Mucosa of stomach (tissue), 1 donor: ENCODE results near the gene TMEM87A.

Experiments used
- H3K27me3 ChIP-seq: one replicate; pipeline ENCODE4 v1.7.0; 2013; ENCODE audit warnings: mild to moderate bottlenecking, low read length; ENCODE audit not compliant: control insufficient read depth, insufficient read depth
- H3K36me3 ChIP-seq: one replicate; pipeline ENCODE4 v1.7.0; 2013; ENCODE audit warnings: low read length; ENCODE audit not compliant: control insufficient read depth, insufficient read depth
- H3K4me1 ChIP-seq: one replicate; pipeline ENCODE4 v1.7.0; 2013; ENCODE audit warnings: mild to moderate bottlenecking, low read length; ENCODE audit not compliant: control insufficient read depth, insufficient read depth
- H3K4me3 ChIP-seq: one replicate; pipeline ENCODE4 v1.7.0; 2013; ENCODE audit warnings: low read length
- H3K9ac ChIP-seq: one replicate; pipeline ENCODE4 v1.7.0; 2013; ENCODE audit warnings: mild to moderate bottlenecking, low read length, moderate library complexity
- H3K9me3 ChIP-seq: one replicate; pipeline ENCODE4 v1.7.0; 2013; ENCODE audit warnings: mild to moderate bottlenecking, low read length, moderate library complexity; ENCODE audit not compliant: control insufficient read depth
- donor health status: Pancreatic carcinoma.

TMEM87A gene

DNA sequence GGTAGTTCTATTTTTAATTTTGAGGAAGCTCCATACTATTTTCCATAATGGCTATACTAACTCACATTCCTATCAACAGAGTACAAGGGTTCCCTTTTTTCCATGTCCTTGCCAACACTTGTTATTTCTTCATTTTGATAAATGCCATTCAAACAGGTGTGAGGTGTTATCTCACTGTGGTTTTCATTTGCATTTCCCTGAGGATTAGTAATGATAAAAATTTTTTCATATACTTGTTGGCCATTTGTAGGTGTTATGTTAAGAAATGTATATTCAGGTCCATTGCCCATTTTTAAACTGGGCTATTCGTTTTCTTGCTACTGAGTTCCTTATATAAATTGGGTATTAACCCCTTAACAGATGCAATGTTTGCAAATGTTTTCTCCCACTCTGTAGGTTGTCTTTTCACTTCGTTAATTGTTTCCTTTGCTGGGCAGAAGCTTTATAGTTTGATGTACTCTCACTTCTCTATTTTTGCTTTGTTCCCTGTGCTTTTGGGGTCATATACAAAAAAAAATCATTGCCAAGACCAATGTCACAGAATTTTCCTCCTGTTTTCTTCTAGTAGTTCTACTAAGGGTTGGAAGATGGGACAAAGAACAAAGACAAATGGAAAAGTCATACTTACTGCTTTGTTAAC is 54.2 kb downstream of the TMEM87A start:
- H3K27me3 ChIP-seq, result no peaks in the 10 kb centered on the region
- H3K9me3 ChIP-seq, result no peaks in the 10 kb centered on the region
- H3K4me3 ChIP-seq, result no peak overlapping the region
- H3K9ac ChIP-seq, result no peak overlapping the region
- H3K36me3 ChIP-seq, result peaks cover 4% of the 10 kb centered on the region
- H3K4me1 ChIP-seq, result no peaks in the 10 kb centered on the region

DNA sequence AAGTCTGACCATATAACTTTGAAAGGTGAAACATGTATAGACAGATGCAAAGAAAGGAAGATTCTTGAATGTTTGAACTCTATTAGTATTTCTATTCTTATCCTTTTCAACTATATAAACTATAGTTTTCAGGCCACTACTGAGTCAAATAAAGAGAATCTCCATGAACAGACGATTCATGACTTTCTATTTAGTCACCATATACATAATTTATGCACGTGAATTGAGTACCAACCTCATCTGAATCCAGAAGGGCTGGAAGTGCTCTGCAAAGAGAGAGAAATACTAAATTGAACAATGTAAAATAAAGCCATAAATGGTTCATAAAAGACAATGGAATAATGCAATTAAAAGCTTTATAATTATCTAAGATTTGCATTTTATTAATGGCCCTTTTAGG is 55.7 kb downstream of the TMEM87A start:
- no peaks in the 10 kb centered on the region for H3K27me3 ChIP-seq
- no peak overlapping the region for H3K4me3 ChIP-seq
- H3K9me3 ChIP-seq, result no peaks in the 10 kb centered on the region
- H3K36me3 ChIP-seq, result peaks cover 10% of the 10 kb centered on the region
- H3K4me1 ChIP-seq, result no peaks in the 10 kb centered on the region
- no peak overlapping the region for H3K9ac ChIP-seq

DNA sequence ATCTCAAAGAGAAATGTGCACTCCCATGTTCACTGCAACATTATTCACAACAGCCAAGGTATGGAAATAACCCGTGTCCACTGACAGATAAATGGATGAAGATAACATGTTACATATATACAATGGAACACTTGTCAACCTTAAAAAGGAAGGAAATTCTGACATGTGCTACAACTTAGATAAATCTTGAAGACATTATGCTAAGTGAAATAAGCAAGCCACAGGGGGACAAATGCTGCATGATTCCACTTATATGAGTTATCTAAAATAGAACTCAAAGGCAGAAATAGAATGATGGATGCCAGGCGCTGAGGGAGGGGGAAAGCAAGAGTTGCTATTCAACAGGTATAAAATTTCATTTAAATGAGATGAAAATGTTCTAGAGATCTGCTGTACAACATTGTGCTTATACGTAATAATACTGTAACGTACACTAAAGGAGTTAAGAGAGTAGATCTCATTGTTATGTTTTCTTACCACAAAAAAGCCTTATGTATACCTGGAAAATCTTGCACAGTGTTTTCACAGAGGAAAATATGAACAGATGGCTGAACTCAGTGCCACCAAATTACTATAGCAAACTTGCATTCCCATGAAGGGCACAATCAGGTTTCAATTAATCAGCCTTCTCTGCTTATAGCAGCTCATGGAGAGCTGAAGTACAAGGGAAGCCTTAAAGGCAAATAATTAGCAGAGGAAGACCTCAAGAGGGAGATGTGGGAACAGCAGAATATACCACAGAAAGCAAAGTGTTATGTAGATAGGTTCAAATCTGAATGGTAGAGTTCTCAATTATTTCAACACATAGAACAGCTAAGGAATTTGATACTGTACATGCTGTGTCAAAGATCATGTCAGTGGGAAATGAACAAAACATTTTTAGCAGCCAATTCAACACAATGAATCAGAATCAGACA is 57.1 kb downstream of the TMEM87A start:
- Histone ChIP-seq H3K9ac (no peak overlapping the region), H3K36me3 (peaks cover 10% of the 10 kb centered on the region), H3K4me3 (no peak overlapping the region)

DNA sequence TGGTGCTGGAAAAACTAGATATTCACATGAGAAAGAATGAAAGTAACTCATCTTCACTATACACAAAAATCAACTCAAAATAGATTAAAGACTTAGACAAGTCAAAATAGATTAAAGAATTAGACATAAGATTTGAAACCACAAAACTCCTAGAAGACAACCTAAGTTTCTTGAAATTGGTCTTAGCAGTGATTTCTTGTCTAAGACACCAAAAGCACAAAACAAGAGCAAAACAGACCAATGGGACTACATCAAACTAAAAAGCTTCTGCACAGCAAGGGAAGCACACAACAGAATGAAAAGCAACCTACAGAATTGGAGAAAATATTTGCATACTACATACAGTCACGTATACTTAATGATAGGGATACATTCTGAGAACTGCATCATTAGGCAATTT is 58.6 kb downstream of the TMEM87A start:
- no peaks in the 10 kb centered on the region for H3K27me3 ChIP-seq
- no peak overlapping the region for H3K9ac ChIP-seq
- no peak overlapping the region for H3K4me3 ChIP-seq
- H3K9me3 ChIP-seq, result no peaks in the 10 kb centered on the region
- H3K36me3 ChIP-seq, result peaks cover 10% of the 10 kb centered on the region
- no peaks in the 10 kb centered on the region for H3K4me1 ChIP-seq

More for the DNA sequence above, 57.1 kb downstream of the TMEM87A start:
- Histone ChIP-seq H3K27me3 (no peaks in the 10 kb centered on the region), H3K9me3 (no peaks in the 10 kb centered on the region), H3K4me1 (no peaks in the 10 kb centered on the region)

DNA sequence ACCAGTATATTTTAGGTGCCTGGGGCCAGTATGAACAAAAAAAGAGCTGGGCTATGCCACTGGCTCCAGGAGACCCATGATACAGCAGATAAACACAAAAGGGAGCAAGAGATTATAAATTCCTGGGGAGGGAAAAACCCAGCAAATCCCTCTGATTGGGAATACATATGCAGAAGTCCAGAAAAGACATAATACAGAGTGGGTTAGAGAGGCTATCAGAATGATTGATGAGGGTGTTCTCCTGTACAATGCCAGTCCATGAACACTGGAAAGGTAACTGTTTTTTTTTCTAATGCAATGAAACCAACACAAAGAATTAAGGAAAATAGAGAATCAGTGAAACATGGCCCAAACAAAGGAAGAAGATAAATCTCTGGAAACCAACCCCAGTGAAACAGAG is 59.7 kb downstream of the TMEM87A start:
- Histone ChIP-seq H3K36me3 (peaks cover 6% of the 10 kb centered on the region), H3K27me3 (no peaks in the 10 kb centered on the region), H3K9ac (no peak overlapping the region), H3K4me1 (no peaks in the 10 kb centered on the region), H3K4me3 (no peak overlapping the region), H3K9me3 (no peaks in the 10 kb centered on the region)

DNA sequence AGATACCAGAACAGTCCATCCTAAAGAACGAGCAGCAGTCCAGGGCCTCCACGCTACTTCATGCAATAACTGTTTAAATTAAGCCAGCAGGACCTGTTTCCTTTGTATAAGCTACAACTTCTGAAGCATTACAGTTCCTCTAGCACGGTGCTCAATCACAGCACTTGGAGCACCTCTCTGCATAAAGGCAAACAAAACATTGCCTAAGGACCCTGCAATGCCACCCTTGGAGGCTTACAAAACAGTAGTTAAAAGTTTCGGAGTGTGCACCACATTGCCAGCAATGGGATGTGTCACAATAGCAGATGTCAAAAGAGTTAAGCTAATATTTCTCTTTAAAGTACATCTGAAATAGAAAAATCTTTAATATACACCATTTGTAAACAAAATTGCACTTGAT is 62.5 kb downstream of the TMEM87A start:
- Histone ChIP-seq H3K4me1 (no peaks in the 10 kb centered on the region), H3K4me3 (no peak overlapping the region), H3K9me3 (no peaks in the 10 kb centered on the region), H3K9ac (no peak overlapping the region), H3K27me3 (no peaks in the 10 kb centered on the region), H3K36me3 (peaks cover 5% of the 10 kb centered on the region)

DNA sequence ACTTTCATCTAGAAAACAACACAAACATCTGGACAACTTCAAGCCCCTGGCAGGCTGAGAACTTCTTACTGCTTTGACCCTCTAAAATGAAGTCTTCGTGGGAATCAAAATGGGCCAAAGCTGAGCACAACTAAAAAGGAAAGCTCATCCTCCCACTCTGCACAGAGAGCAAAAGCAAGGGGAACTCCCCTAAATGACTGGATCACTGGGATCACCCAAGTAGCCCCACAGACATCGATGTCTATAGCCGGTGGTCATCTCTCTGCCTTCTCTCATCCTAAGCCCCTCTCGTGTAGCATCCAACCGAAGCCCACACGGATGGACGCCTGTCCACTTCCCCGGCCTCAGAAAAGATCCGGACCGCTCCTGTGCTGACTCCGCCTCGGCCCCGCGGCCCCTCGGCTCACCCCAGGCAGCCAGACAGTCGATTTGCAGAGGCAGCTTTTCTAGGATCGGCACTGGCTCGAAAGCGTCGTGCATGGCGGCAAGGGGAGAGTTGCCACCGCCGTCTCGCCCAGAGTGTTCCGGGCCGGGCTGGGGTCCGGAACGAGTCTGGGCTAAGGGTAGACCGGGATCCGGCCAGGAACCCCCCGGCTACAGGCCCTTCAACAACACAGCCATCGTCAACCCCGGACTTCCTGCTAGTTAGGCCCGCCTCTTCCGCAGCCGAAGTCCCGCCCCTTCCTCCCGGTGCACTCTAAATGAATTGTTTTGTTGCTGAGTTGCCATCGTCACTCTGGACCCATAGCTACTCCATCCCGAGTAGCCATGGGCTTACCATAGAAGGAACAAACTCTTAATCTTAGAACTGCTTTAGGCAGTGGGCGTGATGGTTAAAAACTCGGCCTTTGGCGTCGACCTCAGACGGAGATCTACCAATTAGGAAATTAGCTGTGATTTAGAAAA is 65.3 kb downstream of the TMEM87A start, which contains the start of gene VPS39:
TSS of gene VPS39 (minus strand) at position 631 of the 906 bp plus-strand sequence. CDS start at position 480, 151 bp downstream.
- H3K27me3 ChIP-seq, result no peaks in the 10 kb centered on the region
- no peaks in the 10 kb centered on the region for H3K4me1 ChIP-seq
- H3K9me3 ChIP-seq, result no peaks in the 10 kb centered on the region
- H3K36me3 ChIP-seq, result peaks cover 2% of the 10 kb centered on the region
- H3K9ac ChIP-seq, result peak within 1 kb of the TSS; percentile 98
- H3K4me3 ChIP-seq, result peak within 1 kb of the TSS; percentile 98

DNA sequence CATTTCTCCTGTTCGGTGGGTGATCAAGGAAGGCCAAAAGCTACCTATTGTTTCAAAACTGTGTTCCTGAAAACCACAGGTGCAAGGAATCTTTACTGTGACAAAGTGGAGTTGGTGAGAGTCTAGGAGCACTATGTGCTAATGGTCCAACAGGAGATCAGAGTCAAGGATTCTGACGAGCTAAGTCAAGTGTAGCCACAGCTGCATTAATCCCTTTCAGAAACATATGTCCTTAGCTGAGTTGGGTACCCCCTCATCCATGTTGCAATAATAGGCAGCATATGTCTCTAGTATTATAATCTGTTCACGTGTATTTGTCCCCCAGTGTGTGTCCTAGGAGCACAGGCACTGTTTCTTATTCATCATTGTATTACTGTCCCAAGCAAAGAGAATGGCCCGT is 66.8 kb downstream of the TMEM87A start:
- no peak overlapping the region for H3K4me3 ChIP-seq
- H3K9me3 ChIP-seq, result no peaks in the 10 kb centered on the region
- no peaks in the 10 kb centered on the region for H3K4me1 ChIP-seq
- no peaks in the 10 kb centered on the region for H3K27me3 ChIP-seq
- H3K9ac ChIP-seq, result no peak overlapping the region
- H3K36me3 ChIP-seq, result no peaks in the 10 kb centered on the region

DNA sequence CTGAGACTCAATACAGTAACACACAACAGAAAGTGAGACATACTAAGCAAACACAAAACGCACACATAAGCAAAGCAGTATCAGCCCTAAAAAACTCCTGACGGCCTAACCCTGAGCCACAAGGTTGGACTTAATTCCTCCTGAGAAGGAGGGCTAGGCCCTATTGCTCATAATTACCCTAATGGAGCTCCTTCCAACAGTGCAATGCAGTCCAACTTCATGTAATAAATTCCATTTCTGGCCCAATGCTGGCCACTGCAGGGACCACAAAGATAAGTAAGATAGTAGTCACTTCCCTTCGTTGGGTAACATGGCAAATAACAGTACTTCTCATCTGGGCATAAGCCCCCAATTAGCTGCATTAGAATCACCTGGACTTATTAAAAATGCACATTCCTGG is 69.3 kb downstream of the TMEM87A start:
- no peaks in the 10 kb centered on the region for H3K4me1 ChIP-seq
- H3K4me3 ChIP-seq, result no peak overlapping the region
- H3K9me3 ChIP-seq, result no peaks in the 10 kb centered on the region
- no peaks in the 10 kb centered on the region for H3K36me3 ChIP-seq
- H3K9ac ChIP-seq, result no peak overlapping the region
- H3K27me3 ChIP-seq, result no peaks in the 10 kb centered on the region

DNA sequence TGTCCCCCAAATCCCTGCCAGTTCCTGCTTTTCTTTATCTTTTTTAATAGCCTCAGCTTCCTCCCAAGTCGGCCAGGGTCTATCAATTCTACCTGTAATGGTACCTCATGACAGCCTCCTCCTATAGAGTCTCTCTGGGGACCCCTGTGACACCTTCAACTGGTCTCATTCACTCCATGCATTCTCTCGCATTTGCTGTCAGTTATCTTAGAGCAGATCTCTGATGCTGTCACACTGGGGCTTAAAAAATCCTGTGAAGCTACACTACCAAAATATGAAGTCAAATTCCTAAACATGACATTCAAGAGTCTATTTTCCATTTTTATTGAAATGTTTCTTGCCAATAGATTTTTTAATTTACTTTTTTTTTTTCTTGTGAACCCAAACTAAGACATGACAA is 70.6 kb downstream of the TMEM87A start:
- no peaks in the 10 kb centered on the region for H3K36me3 ChIP-seq
- H3K9ac ChIP-seq, result no peak overlapping the region
- H3K9me3 ChIP-seq, result no peaks in the 10 kb centered on the region
- H3K4me3 ChIP-seq, result no peak overlapping the region
- no peaks in the 10 kb centered on the region for H3K27me3 ChIP-seq
- no peaks in the 10 kb centered on the region for H3K4me1 ChIP-seq

DNA sequence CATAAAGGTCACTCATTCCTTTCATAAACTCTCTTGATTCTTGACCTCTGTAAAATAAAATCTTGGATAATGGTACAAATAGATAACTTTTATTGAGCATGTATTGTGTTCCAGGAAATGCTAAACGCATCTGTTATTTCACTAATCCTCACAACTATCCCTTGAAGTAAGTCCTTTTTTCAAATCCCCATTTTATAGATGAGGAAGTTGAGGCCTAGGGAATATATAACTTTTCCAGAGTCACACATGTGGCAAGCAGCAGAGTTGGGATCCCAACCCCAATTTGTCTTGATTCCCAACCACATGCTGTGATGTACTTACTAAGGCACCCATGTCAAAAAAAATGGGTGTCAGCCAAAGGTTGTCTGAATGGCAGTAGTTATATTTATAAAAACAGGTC is 71.4 kb downstream of the TMEM87A start:
- Histone ChIP-seq H3K4me3 (no peak overlapping the region), H3K9me3 (no peaks in the 10 kb centered on the region), H3K4me1 (no peaks in the 10 kb centered on the region), H3K9ac (no peak overlapping the region), H3K27me3 (no peaks in the 10 kb centered on the region), H3K36me3 (no peaks in the 10 kb centered on the region)
